Fibroblast of lung (primary cell): Measurements from ENCODE around the gene MBD5.

Source experiments
- CTCF ChIP-seq, 2 donors: IDR thresholded peaks in 1 of 2; conservative IDR thresholded peaks in 1 of 2; 1 replicate in 1 of 2; 2 replicates in 1 of 2; pipeline ENCODE4 v1.5.1; 2011 to 2012; ENCODE audit warnings: low read length in 2 of 2, control low read depth in 1 of 2, inconsistent platforms in 1 of 2, low read depth in 1 of 2, mild to moderate bottlenecking in 1 of 2
- EZH2 ChIP-seq: IDR thresholded peaks from 2 replicates; pipeline ENCODE4 v1.5.1; 2012; ENCODE audit warnings: low read length, control low read depth, mild to moderate bottlenecking; ENCODE audit errors: missing control alignments

GRCh38 chr2:148031152-148031551 is 10.3 kb downstream of the MBD5 start:
- no peak for TF ChIP-seq CTCF (conservative IDR thresholded peaks at IDR 0.05 in 1 of 2, IDR thresholded peaks at IDR 0.05 in 1 of 2; ENCODE audit: low read depth in 1 of 2, low read length in 2 of 2)
- no peak for TF ChIP-seq EZH2
